Omental fat pad (tissue), 4 donors: ENCODE results near the gene IL2. TPM values are rescaled to one million over a fixed set of nuclear protein-coding genes. Genes with fewer than 3 reads are reported as not detected.

Source experiments
- ATAC-seq: fragments of 150-250 bp; one replicate; pipeline ENCODE4 v1.9.1; 2016; ENCODE audit warnings: mild to moderate bottlenecking, moderate library complexity; ENCODE audit not compliant: low FRiP score
- DNase-seq: peaks from one replicate; pipeline ENCODE4 v3.0.0-alpha.2; 2019; ENCODE audit warnings: low spot score
- CTCF ChIP-seq, 3 donors: fragments of 450-650 bp; IDR thresholded peaks; one replicate each; pipeline ENCODE4 v1.5.1; 2016 to 2017; ENCODE audit warnings: antibody characterized with exemption in 3 of 3, mild to moderate bottlenecking in 3 of 3, moderate library complexity in 2 of 3
- total RNA-seq, 4 donors: library from RNA; depleted of rRNA; stranded (reverse); fragments of >200 nt; gene quantifications; one replicate each; pipeline ENCODE4 v1.1.0, GENCODE V29; 2016

IL2 gene
- total RNA-seq: not detected

- DNase-seq: no peak
- ATAC-seq: no peak
- no peak for TF ChIP-seq CTCF (IDR thresholded peaks at IDR 0.05)
These were observed at the start of gene IL2 for GRCh38 chr4:122456231-122457116. TSS of gene IL2 (minus strand) at chr4:122456725. CDS start at chr4:122456440, 285 bp downstream.

- ATAC-seq (no peak), DNase-seq (no peak)
- TF ChIP-seq CTCF (IDR thresholded peaks at IDR 0.05): no peak
These were observed 46.7 kb upstream of the IL2 start for GRCh38 chr4:122503214-122503613.

GRCh38 chr4:122500852-122501501 lies 44.5 kb upstream of the IL2 start:
- DNase-seq (no peak), ATAC-seq (no peak)
- TF ChIP-seq CTCF (IDR thresholded peaks at IDR 0.05): no peak

- no peak for DNase-seq
- TF ChIP-seq CTCF (IDR thresholded peaks at IDR 0.05): no peak
- no peak for ATAC-seq
These were observed 32.5 kb upstream of the IL2 start for GRCh38 chr4:122489061-122489460.

GRCh38 chr4:122483481-122483880 lies 27.0 kb upstream of the IL2 start:
- no peak for TF ChIP-seq CTCF (IDR thresholded peaks at IDR 0.05)

GRCh38 chr4:122481766-122482405 lies 25.4 kb upstream of the IL2 start:
- TF ChIP-seq CTCF (IDR thresholded peaks at IDR 0.05): no peak
- ATAC-seq: peak; percentile 81
- DNase-seq: no peak

More at GRCh38 chr4:122483481-122483880, 27.0 kb upstream of the IL2 start:
- ATAC-seq: no peak
- DNase-seq: no peak
